Measurements from ENCODE around the gene TCL1A.
"Not testable (repeated sequence)": the region's sequence is repeated elsewhere in the genome, so short reads cannot be mapped to it uniquely, and the experiment has no call there.

TCL1A gene

DNA sequence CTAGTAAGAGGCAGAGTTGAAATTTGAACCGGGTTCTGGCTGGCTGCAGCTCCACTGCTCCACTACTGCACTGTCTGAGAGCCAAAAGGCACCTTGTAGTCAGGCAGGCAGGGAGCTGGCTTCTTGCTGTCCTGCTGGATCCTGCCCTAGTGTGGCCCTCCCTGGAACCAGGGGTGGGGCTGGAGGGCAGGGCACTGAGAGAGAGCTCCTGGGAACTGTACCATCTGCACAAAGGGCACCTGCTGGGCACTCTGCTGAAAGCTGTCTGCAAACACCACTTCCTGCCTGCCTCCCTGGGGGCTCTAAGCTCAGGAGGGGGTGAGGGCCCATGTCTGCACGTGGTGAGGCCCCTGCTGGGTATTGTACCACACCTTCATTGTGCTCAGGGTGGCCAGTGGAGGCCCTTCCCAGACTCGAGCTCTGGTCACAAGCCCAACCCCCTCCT, 46.7 kb downstream of the TCL1A start:
- TF ChIP-seq, protein P1, sequence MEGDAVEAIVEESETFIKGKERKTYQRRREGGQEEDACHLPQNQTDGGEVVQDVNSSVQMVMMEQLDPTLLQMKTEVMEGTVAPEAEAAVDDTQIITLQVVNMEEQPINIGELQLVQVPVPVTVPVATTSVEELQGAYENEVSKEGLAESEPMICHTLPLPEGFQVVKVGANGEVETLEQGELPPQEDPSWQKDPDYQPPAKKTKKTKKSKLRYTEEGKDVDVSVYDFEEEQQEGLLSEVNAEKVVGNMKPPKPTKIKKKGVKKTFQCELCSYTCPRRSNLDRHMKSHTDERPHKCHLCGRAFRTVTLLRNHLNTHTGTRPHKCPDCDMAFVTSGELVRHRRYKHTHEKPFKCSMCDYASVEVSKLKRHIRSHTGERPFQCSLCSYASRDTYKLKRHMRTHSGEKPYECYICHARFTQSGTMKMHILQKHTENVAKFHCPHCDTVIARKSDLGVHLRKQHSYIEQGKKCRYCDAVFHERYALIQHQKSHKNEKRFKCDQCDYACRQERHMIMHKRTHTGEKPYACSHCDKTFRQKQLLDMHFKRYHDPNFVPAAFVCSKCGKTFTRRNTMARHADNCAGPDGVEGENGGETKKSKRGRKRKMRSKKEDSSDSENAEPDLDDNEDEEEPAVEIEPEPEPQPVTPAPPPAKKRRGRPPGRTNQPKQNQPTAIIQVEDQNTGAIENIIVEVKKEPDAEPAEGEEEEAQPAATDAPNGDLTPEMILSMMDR (IDR thresholded peaks at IDR 0.05; ENCODE audit: low read length, missing control alignments) = no peak
- DNase-seq (ENCODE audit: low read depth) = no peak
- no peak overlapping the region for H3K4me3 ChIP-seq (replicated peaks; ENCODE audit: low read depth, low read length)

DNA sequence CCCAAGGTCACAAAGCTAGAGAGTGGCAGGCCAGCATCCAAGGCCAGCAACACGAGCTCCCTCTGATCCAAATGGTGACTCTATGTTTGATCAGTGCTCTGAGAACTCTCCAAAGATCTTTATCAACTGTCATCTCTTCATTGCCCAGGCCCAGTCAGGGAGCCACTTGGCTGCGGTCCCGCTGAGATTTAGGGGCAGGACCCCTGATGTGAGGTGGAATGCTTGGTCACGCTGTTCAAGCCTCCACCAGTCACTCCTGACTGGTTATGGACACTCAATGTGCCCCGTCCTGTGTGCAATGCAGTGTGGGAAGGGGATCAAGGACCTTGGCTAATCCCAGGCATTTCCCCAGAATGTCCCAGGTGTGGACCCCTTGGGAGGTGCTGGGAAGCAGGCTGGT, 47.5 kb downstream of the TCL1A start:
- TF ChIP-seq, protein P1 (IDR thresholded peaks at IDR 0.05; ENCODE audit: low read length, missing control alignments) = no peak
- H3K4me3 ChIP-seq (replicated peaks; ENCODE audit: low read depth, low read length) = no peak overlapping the region
- no peak for DNase-seq (ENCODE audit: low read depth)

DNA sequence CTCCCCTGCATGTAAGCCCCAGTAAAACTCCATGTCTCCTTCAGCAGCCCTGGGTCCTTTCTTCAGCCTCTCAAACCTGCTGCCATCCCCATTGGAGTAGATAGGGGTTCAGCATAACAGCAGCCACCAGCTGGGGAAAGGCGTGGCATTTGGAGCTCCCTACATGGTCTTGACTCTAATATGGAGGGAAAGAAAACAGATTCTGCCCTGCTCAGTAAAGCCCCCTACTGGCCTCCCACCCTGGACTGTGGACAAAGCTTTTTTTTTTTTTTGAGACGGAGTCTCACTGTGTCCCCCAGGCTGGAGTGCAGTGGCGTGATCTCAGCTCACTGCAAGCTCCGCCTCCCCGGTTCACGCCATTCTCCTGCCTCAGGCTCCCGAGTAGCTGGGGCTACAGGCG, 48.4 kb downstream of the TCL1A start:
- H3K4me3 ChIP-seq (replicated peaks; ENCODE audit: low read depth, low read length); DNase-seq (ENCODE audit: low read depth): not testable (repeated sequence)

GRCh38 chr14:95664546-95664945, 49.4 kb downstream of the TCL1A start:
- DNase-seq (ENCODE audit: low read depth) = no peak
- TF ChIP-seq, protein P1 (IDR thresholded peaks at IDR 0.05; ENCODE audit: low read length, missing control alignments) = no peak
- no peak overlapping the region for H3K4me3 ChIP-seq (replicated peaks; ENCODE audit: low read depth, low read length)

- DNase-seq (ENCODE audit: low read depth) = no peak
- TF ChIP-seq, protein P1 (IDR thresholded peaks at IDR 0.05; ENCODE audit: low read length, missing control alignments) = no peak
- H3K4me3 ChIP-seq (replicated peaks; ENCODE audit: low read depth, low read length) = no peak overlapping the region
Measured at GRCh38 chr14:95664066-95664465, 49.9 kb downstream of the TCL1A start.

DNA sequence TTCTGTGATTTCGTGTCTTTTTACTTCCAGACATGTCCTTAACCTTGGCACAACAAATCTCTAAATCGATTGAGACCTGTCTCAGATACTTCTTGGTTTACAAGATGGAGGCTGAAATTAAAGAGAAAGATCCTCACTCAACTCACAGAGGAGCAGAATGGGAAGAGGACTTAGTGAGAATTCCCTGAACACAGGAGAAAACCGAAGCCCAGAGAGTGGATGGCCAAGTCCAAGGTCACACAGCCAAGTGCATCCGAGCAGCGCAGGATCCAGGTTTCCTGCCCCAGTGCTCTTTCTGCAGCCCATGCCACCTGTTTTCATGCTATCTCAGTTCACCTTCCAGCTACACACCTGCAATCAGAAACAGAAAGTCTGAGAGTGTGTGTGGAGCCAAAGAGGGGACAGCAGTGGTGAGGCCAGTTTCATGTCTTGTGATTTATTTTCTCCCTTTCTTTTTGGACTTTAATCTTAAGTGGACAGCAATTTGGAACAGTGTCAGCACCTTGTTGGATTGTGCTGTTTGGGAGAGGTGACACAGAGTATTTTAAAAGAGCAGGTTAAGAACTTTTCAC, 50.6 kb downstream of the TCL1A start:
- TF ChIP-seq, protein P1 (IDR thresholded peaks at IDR 0.05; ENCODE audit: low read length, missing control alignments) = no peak
- no peak overlapping the region for H3K4me3 ChIP-seq (replicated peaks; ENCODE audit: low read depth, low read length)
- DNase-seq (ENCODE audit: low read depth) = no peak

DNA sequence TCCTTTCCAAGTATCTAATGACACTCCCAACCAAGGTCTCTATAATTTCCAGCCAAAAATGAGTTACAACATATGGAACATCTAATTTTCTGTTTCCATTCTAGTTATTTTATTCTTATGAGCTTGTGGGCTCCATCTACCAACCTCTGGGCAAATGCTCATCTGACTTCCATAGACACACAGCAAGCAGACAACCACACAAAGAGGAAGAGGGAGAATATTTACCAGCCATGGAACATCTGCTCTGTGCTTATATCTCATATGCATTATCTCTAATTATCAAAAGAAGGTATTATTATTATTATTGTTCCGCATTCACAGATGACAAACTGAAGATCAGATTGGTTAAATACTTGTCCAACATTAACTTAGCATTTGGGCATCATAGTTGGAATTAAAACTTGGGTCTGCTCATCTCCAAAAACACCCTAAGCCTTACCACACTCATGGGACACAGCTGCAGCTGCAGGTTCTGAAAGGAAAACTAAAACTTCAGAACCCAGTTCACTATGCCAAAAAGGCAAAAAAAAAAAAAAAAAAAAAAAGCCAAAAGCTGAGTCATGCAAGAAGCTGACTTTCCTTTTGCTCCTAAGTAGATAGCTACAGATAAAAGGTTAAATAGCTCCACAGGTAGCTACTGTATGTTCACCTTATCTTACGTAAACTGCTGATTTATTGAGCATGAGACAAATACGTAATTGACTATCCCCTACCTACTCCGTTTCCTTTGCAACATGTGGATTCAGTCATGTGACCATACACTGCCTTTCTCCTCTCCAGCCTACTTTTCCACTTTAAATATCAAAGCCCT, 51.3 kb downstream of the TCL1A start:
- no peak overlapping the region for H3K4me3 ChIP-seq (replicated peaks; ENCODE audit: low read depth, low read length)
- TF ChIP-seq, protein P1 (IDR thresholded peaks at IDR 0.05; ENCODE audit: low read length, missing control alignments) = no peak
- no peak for DNase-seq (ENCODE audit: low read depth)
